SK-N-SH treated with all-trans-retinoic acid at 6 μM for 48 hours (cell line): ENCODE measurements around the gene DDX23.

Experiments used
- ATAC-seq: fragments of 200-7000 bp; cut with Tn5 transposase; 3 replicates; pipeline ENCODE4 v1.9.1; 2020; ENCODE audit warnings: mild to moderate bottlenecking, moderate library complexity
- ARNTL ChIP-seq: fragments of 450-650 bp; formaldehyde crosslinking; IDR thresholded peaks from 2 replicates; pipeline ENCODE4 v1.5.0; 2020; ENCODE audit warnings: low read depth, mild to moderate bottlenecking, moderate library complexity, borderline replicate concordance
- BACH2 ChIP-seq: fragments of 250-450 bp; sonication (Bioruptor Pico); IDR thresholded peaks from 2 replicates; pipeline ENCODE4 v1.9.0; 2021; ENCODE audit warnings: mild to moderate bottlenecking, borderline replicate concordance
- CSDC2 ChIP-seq: fragments of 250-450 bp; sonication (Bioruptor Pico); IDR thresholded peaks from 2 replicates; pipeline ENCODE4 v1.5.0; 2020; ENCODE audit warnings: mild to moderate bottlenecking, moderate library complexity
- ESRRG ChIP-seq: fragments of 250-450 bp; sonication (Bioruptor Pico); IDR thresholded peaks from 2 replicates; pipeline ENCODE4 v1.6.1; 2021; ENCODE audit warnings: mild to moderate bottlenecking
- GLIS3 ChIP-seq: fragments of 250-450 bp; sonication (Bioruptor Pico); IDR thresholded peaks from 2 replicates; pipeline ENCODE4 v1.5.0; 2020; ENCODE audit warnings: mild to moderate bottlenecking, moderate library complexity
- ISL1 ChIP-seq: fragments of 250-450 bp; sonication (Bioruptor Pico); IDR thresholded peaks from 2 replicates; pipeline ENCODE4 v2.1.2; 2022; ENCODE audit warnings: mild to moderate bottlenecking, moderate library complexity
- OSR1 ChIP-seq: fragments of 250-450 bp; sonication (Bioruptor Pico); IDR thresholded peaks from 2 replicates; pipeline ENCODE4 v1.8.0; 2022; ENCODE audit warnings: moderate library complexity, mild to moderate bottlenecking, inconsistent platforms
- PPARA ChIP-seq: fragments of 250-450 bp; sonication (Bioruptor Pico); IDR thresholded peaks from 2 replicates; pipeline ENCODE4 v1.5.0; 2020; ENCODE audit warnings: mild to moderate bottlenecking, borderline replicate concordance
- RARB ChIP-seq: fragments of 250-450 bp; sonication (Bioruptor Pico); IDR thresholded peaks from 2 replicates; pipeline ENCODE4 v1.8.0; 2021; ENCODE audit warnings: mild to moderate bottlenecking, moderate library complexity
- SNAI2 ChIP-seq: fragments of 250-450 bp; sonication (Bioruptor Pico); IDR thresholded peaks from 2 replicates; pipeline ENCODE4 v1.5.0; 2020; ENCODE audit warnings: mild to moderate bottlenecking, moderate library complexity
- TCF4 ChIP-seq: fragments of 250-450 bp; sonication (Bioruptor Pico); IDR thresholded peaks from 2 replicates; pipeline ENCODE4 v1.8.0; 2021; ENCODE audit warnings: mild to moderate bottlenecking, moderate library complexity, borderline replicate concordance
- TOX ChIP-seq: fragments of 250-450 bp; sonication (Bioruptor Pico); IDR thresholded peaks from 2 replicates; pipeline ENCODE4 v1.8.0; 2021; ENCODE audit warnings: mild to moderate bottlenecking, moderate library complexity, borderline replicate concordance
- ZC3H10 ChIP-seq: fragments of 250-450 bp; sonication (Bioruptor Pico); IDR thresholded peaks from 2 replicates; pipeline ENCODE4 v1.5.1; 2021; ENCODE audit warnings: mild to moderate bottlenecking, moderate library complexity
- ZFP3 ChIP-seq: fragments of 250-450 bp; sonication (Bioruptor Pico); IDR thresholded peaks from 2 replicates; pipeline ENCODE4 v1.5.0; 2020; ENCODE audit warnings: mild to moderate bottlenecking, moderate library complexity
- ZFP30 ChIP-seq: fragments of 450-650 bp; formaldehyde crosslinking; IDR thresholded peaks from 2 replicates; pipeline ENCODE4 v1.5.0; 2022; ENCODE audit warnings: mild to moderate bottlenecking, moderate library complexity
- ZNF565 ChIP-seq: fragments of 450-650 bp; formaldehyde crosslinking; conservative IDR thresholded peaks from 2 replicates; pipeline ENCODE4 v1.5.0; 2020; ENCODE audit warnings: low read depth, mild to moderate bottlenecking, moderate library complexity
- ZNF70 ChIP-seq: fragments of 450-650 bp; formaldehyde crosslinking; IDR thresholded peaks from 2 replicates; pipeline ENCODE4 v1.5.0; 2020; ENCODE audit warnings: mild to moderate bottlenecking, moderate library complexity
- ZNF8 ChIP-seq: fragments of 450-650 bp; formaldehyde crosslinking; IDR thresholded peaks from 2 replicates; pipeline ENCODE4 v1.5.0; 2020; ENCODE audit warnings: mild to moderate bottlenecking, moderate library complexity
- TF ChIP-seq, protein P1 (sequence below): fragments of 250-450 bp; sonication (Bioruptor Pico); IDR thresholded peaks from 2 replicates; pipeline ENCODE4 v1.5.1; 2020; ENCODE audit warnings: low read depth, mild to moderate bottlenecking, moderate library complexity
- TF ChIP-seq, protein P2 (sequence below): fragments of 250-450 bp; sonication (Bioruptor Pico); IDR thresholded peaks from 2 replicates; pipeline ENCODE4 v1.5.1; 2021; ENCODE audit warnings: mild to moderate bottlenecking, moderate library complexity
- TF ChIP-seq, protein P3 (sequence below): fragments of 250-450 bp; sonication (Bioruptor Pico); IDR thresholded peaks from 2 replicates; pipeline ENCODE4 v1.8.0; 2020; ENCODE audit warnings: mild to moderate bottlenecking, moderate library complexity, borderline replicate concordance
- TF ChIP-seq, protein P4 (sequence below): fragments of 250-450 bp; sonication (Bioruptor Pico); IDR thresholded peaks from 2 replicates; pipeline ENCODE4 v1.8.0; 2021; ENCODE audit warnings: low read depth, mild to moderate bottlenecking, moderate library complexity, borderline replicate concordance

DDX23 gene

DNA sequence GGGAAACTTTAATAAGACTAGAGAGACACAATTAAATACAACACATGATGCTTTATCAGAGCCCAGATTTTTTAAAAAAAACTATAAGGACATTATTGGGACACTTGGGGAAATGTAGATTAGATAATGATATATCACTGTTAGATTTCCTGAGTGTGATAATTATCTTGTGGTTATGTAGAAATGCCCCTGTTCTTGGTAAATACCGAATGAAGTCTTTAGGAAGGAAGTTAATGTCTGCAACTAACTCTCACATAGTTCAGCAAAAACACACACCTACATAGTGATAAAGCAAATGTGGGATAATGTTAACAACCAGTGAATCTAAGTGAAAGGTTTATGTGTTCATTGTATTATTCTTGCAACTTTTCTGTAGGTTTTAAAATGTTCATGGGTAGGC is 48.3 kb downstream of the DDX23 start:
- no peak for TF ChIP-seq ESRRG (CRISPR knock-in tag)
- TF ChIP-seq, protein P1, sequence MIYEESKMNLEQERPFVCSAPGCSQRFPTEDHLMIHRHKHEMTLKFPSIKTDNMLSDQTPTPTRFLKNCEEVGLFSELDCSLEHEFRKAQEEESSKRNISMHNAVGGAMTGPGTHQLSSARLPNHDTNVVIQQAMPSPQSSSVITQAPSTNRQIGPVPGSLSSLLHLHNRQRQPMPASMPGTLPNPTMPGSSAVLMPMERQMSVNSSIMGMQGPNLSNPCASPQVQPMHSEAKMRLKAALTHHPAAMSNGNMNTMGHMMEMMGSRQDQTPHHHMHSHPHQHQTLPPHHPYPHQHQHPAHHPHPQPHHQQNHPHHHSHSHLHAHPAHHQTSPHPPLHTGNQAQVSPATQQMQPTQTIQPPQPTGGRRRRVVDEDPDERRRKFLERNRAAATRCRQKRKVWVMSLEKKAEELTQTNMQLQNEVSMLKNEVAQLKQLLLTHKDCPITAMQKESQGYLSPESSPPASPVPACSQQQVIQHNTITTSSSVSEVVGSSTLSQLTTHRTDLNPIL (CRISPR knock-in tag) = no peak

DNA sequence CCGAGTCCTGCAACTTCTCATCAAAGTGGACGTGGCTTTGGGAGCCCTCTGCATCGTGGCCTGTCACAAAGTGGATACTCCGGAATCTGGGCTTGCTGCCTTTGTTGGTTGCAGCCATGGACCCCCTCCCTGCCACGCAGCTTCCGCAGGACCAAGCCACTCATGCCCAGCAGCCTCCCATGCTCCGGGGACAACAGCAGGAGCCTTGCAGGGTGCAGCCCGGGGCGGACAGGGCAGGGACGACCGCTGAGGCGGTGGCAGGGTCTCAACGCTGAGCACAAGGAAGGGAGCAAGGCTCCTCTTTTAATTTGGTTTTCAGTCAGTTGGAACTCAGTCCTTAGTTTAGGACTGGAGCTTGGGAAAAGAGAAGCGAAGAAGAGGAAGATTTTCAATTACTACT is 51.0 kb downstream of the DDX23 start:
- TF ChIP-seq, protein P2, sequence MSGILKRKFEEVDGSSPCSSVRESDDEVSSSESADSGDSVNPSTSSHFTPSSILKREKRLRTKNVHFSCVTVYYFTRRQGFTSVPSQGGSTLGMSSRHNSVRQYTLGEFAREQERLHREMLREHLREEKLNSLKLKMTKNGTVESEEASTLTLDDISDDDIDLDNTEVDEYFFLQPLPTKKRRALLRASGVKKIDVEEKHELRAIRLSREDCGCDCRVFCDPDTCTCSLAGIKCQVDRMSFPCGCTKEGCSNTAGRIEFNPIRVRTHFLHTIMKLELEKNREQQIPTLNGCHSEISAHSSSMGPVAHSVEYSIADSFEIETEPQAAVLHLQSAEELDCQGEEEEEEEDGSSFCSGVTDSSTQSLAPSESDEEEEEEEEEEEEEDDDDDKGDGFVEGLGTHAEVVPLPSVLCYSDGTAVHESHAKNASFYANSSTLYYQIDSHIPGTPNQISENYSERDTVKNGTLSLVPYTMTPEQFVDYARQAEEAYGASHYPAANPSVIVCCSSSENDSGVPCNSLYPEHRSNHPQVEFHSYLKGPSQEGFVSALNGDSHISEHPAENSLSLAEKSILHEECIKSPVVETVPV (CRISPR knock-in tag) = no peak
- no peak for TF ChIP-seq ESRRG (CRISPR knock-in tag)
- TF ChIP-seq ISL1 = no peak
- no peak for TF ChIP-seq ZC3H10 (CRISPR knock-in tag)
- TF ChIP-seq ZFP30 (CRISPR knock-in tag) = no peak
- no peak for TF ChIP-seq GLIS3 (CRISPR knock-in tag)
- TF ChIP-seq OSR1 (CRISPR knock-in tag) = no peak
- no peak for TF ChIP-seq TOX (CRISPR knock-in tag)
- TF ChIP-seq BACH2 (CRISPR knock-in tag) = no peak
- TF ChIP-seq ZFP3 = no peak
- no peak for TF ChIP-seq ZNF8 (CRISPR knock-in tag)
- no peak for TF ChIP-seq TCF4 (CRISPR knock-in tag)
- TF ChIP-seq, protein P1 (CRISPR knock-in tag) = no peak
- no peak for TF ChIP-seq ZNF70 (CRISPR knock-in tag)
- TF ChIP-seq, protein P3, sequence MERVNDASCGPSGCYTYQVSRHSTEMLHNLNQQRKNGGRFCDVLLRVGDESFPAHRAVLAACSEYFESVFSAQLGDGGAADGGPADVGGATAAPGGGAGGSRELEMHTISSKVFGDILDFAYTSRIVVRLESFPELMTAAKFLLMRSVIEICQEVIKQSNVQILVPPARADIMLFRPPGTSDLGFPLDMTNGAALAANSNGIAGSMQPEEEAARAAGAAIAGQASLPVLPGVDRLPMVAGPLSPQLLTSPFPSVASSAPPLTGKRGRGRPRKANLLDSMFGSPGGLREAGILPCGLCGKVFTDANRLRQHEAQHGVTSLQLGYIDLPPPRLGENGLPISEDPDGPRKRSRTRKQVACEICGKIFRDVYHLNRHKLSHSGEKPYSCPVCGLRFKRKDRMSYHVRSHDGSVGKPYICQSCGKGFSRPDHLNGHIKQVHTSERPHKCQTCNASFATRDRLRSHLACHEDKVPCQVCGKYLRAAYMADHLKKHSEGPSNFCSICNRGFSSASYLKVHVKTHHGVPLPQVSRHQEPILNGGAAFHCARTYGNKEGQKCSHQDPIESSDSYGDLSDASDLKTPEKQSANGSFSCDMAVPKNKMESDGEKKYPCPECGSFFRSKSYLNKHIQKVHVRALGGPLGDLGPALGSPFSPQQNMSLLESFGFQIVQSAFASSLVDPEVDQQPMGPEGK (CRISPR knock-in tag) = no peak
- no peak for TF ChIP-seq RARB (CRISPR knock-in tag)
- no peak for TF ChIP-seq CSDC2
- TF ChIP-seq, protein P4, sequence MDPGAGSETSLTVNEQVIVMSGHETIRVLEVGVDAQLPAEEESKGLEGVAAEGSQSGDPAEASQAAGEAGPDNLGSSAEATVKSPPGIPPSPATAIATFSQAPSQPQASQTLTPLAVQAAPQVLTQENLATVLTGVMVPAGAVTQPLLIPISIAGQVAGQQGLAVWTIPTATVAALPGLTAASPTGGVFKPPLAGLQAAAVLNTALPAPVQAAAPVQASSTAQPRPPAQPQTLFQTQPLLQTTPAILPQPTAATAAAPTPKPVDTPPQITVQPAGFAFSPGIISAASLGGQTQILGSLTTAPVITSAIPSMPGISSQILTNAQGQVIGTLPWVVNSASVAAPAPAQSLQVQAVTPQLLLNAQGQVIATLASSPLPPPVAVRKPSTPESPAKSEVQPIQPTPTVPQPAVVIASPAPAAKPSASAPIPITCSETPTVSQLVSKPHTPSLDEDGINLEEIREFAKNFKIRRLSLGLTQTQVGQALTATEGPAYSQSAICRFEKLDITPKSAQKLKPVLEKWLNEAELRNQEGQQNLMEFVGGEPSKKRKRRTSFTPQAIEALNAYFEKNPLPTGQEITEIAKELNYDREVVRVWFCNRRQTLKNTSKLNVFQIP (CRISPR knock-in tag) = no peak
- no peak for TF ChIP-seq ZNF565 (CRISPR knock-in tag)
- TF ChIP-seq PPARA = no peak
- ATAC-seq = no peak

More for the DNA sequence above, 48.3 kb downstream of the DDX23 start:
- ATAC-seq = no peak

DNA sequence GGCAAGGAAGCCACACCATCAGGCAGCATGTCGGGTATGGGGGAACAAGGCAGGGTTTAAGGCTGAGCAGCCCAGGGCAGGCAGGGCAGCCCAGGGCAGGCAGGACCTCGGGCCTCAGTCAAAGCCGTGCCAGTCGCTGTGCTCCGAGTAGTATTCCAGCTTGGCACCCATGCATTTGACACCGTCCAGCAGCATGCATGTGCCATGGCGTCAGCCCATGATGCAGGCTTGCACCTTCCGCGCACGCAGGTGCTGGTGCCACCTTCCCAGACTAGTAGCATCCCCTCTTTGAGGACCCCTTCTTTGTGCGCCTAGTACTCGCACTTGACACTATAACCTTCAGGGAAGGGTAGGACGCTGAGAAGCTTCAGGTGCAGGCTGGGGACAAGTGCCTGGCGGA is 51.5 kb downstream of the DDX23 start:
- ATAC-seq = no peak
- TF ChIP-seq ARNTL (CRISPR knock-in tag) (no peak), ESRRG (CRISPR knock-in tag) (no peak)

DNA sequence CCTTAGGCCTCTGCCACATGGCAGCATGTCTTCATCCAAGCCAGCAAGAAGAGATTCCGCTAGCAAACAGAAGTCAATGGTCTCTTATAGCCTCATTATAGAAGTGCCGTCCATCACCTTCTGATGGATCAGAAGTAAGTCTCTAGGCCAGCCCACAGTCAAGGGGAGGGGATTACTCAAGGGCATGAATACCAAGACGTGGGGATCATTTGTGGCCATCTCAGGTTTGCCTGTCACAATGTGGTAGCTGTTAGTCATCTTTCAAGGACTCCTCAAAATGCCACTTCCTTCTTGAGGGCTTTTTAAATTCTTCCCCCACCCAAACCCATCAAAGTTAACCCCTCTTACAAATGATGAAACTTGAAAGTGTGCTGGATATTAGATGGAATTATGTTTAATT is 55.0 kb downstream of the DDX23 start:
- ATAC-seq = no peak
- TF ChIP-seq RARB (CRISPR knock-in tag) (no peak), ZC3H10 (CRISPR knock-in tag) (no peak), ARNTL (CRISPR knock-in tag) (no peak), ESRRG (CRISPR knock-in tag) (no peak), ZNF70 (CRISPR knock-in tag) (no peak), TCF4 (CRISPR knock-in tag) (no peak), TOX (CRISPR knock-in tag) (no peak), CSDC2 (no peak), GLIS3 (CRISPR knock-in tag) (no peak), ZNF565 (CRISPR knock-in tag) (no peak), ZFP3 (no peak), OSR1 (CRISPR knock-in tag) (no peak), ISL1 (no peak), SNAI2 (no peak), BACH2 (CRISPR knock-in tag) (no peak)
- TF ChIP-seq, protein P1 (CRISPR knock-in tag) = no peak
- TF ChIP-seq, protein P2 (CRISPR knock-in tag) = no peak
- TF ChIP-seq, protein P4 (CRISPR knock-in tag) = no peak
